MM.1S (cell line): ENCODE results near the gene COL18A1.

Source experiments
- DNase-seq: peaks from one replicate; pipeline ENCODE4 v3.0.0-alpha.2; 2015
- H2AFZ ChIP-seq: fragments of 300-600 bp; sonication (generic); 2 replicates; pipeline ENCODE4 v1.6.0; 2016; ENCODE audit warnings: antibody characterized with exemption, low read length
- H3F3A ChIP-seq: fragments of 300-600 bp; sonication (generic); 2 replicates; pipeline ENCODE4 v1.6.1; 2016; ENCODE audit warnings: mild to moderate bottlenecking, antibody characterized with exemption, low read length, moderate library complexity, mixed read lengths; ENCODE audit not compliant: insufficient read depth
- H3K27ac ChIP-seq: fragments of 300-600 bp; sonication (generic); 2 replicates; pipeline ENCODE4 v1.5.1; 2016; ENCODE audit warnings: mild to moderate bottlenecking, low read length
- H3K27me3 ChIP-seq: fragments of 300-600 bp; sonication (generic); replicated peaks from 2 replicates; pipeline ENCODE4 v1.6.0; 2016; ENCODE audit warnings: low read length; ENCODE audit not compliant: insufficient read depth
- H3K36me3 ChIP-seq: fragments of 300-600 bp; sonication (generic); replicated peaks from 2 replicates; pipeline ENCODE4 v1.6.1; 2016; ENCODE audit warnings: mild to moderate bottlenecking, low read length, mixed read lengths; ENCODE audit not compliant: insufficient read depth
- H3K4me1 ChIP-seq: fragments of 300-600 bp; sonication (generic); 2 replicates; pipeline ENCODE4 v1.6.1; 2016; ENCODE audit warnings: low read length, mixed read lengths
- H3K4me2 ChIP-seq: fragments of 300-600 bp; sonication (generic); 2 replicates; pipeline ENCODE4 v1.6.0; 2016; ENCODE audit warnings: low read depth, low read length
- H3K4me3 ChIP-seq: fragments of 300-600 bp; sonication (generic); 2 replicates; pipeline ENCODE4 v1.5.1; 2016; ENCODE audit warnings: low read length, mixed read lengths
- H3K79me2 ChIP-seq: fragments of 300-600 bp; sonication (generic); 2 replicates; pipeline ENCODE4 v1.6.1; 2016; ENCODE audit warnings: mixed run types, low read length, mixed read lengths
- H3K9ac ChIP-seq: fragments of 300-600 bp; sonication (generic); 2 replicates; pipeline ENCODE4 v1.6.1; 2016; ENCODE audit warnings: low read length, mixed read lengths
- H3K9me2 ChIP-seq: fragments of 300-600 bp; sonication (generic); replicated peaks from 2 replicates; pipeline ENCODE4 v1.6.1; 2016; ENCODE audit warnings: mild to moderate bottlenecking, low read length, mixed read lengths; ENCODE audit not compliant: insufficient read depth
- H3K9me3 ChIP-seq: fragments of 300-600 bp; sonication (generic); replicated peaks from 2 replicates; pipeline ENCODE4 v1.6.1; 2016; ENCODE audit warnings: mild to moderate bottlenecking, low read length, mixed read lengths; ENCODE audit not compliant: insufficient read depth
- H4K20me1 ChIP-seq: fragments of 300-600 bp; sonication (generic); 2 replicates; pipeline ENCODE4 v1.6.1; 2016; ENCODE audit warnings: mild to moderate bottlenecking, low read length, moderate library complexity, mixed read lengths; ENCODE audit not compliant: insufficient read depth
- CTCF ChIP-seq: fragments of 300-600 bp; sonication (generic); IDR thresholded peaks from 2 replicates; pipeline ENCODE4 v1.5.1; 2016; ENCODE audit warnings: antibody characterized with exemption, low read length, mixed read lengths
- EZH2 ChIP-seq: fragments of 300-600 bp; sonication (generic); optimal IDR thresholded peaks from 2 replicates; pipeline ENCODE3; 2017; ENCODE audit warnings: low read depth, mild to moderate bottlenecking, antibody characterized with exemption, low read length, mixed read lengths
- EZH2phosphoT487 ChIP-seq: fragments of 300-600 bp; sonication (generic); IDR thresholded peaks from 2 replicates; pipeline ENCODE4 v1.6.1; 2018; ENCODE audit warnings: antibody characterized with exemption, low read length

Gene COL18A1

GRCh38 chr21:45385549-45386050 is 19.4 kb upstream of the COL18A1 start:
- H3K27ac ChIP-seq: no peak overlapping the region
- H3K4me3 ChIP-seq: no peak overlapping the region
- no peaks in the 10 kb centered on the region for H3K4me1 ChIP-seq
- H3K9me3 ChIP-seq: no peaks in the 10 kb centered on the region
- H3K27me3 ChIP-seq: peaks cover 100% of the 10 kb centered on the region
- H3K9ac ChIP-seq: no peak overlapping the region
- TF ChIP-seq CTCF (no peak), EZH2 (peak; percentile 1)
- H3K4me2 ChIP-seq: no peak overlapping the region
- no peaks in the 10 kb centered on the region for H3F3A ChIP-seq
- H3K36me3 ChIP-seq: no peaks in the 10 kb centered on the region
- DNase-seq: no peak
- no peaks in the 10 kb centered on the region for H3K79me2 ChIP-seq
- no peaks in the 10 kb centered on the region for H3K9me2 ChIP-seq
- H2AFZ ChIP-seq: no peak overlapping the region
- H4K20me1 ChIP-seq: no peaks in the 10 kb centered on the region

- H3K4me3 ChIP-seq: no peak overlapping the region
- no peak for DNase-seq
- peaks cover 99% of the 10 kb centered on the region for H3K27me3 ChIP-seq
- H3K9me2 ChIP-seq: no peaks in the 10 kb centered on the region
- H3K27ac ChIP-seq: no peak overlapping the region
- H3K9me3 ChIP-seq: no peaks in the 10 kb centered on the region
- H4K20me1 ChIP-seq: no peaks in the 10 kb centered on the region
- no peak for TF ChIP-seq EZH2phosphoT487
- TF ChIP-seq CTCF: no peak
- no peak for TF ChIP-seq EZH2
- no peak overlapping the region for H2AFZ ChIP-seq
- no peaks in the 10 kb centered on the region for H3K4me1 ChIP-seq
- no peak overlapping the region for H3K4me2 ChIP-seq
- H3F3A ChIP-seq: no peaks in the 10 kb centered on the region
- no peak overlapping the region for H3K9ac ChIP-seq
- no peaks in the 10 kb centered on the region for H3K36me3 ChIP-seq
- no peaks in the 10 kb centered on the region for H3K79me2 ChIP-seq
Observed at GRCh38 chr21:45386336-45386727, 18.6 kb upstream of the COL18A1 start.

GRCh38 chr21:45386728-45387371 is 18.1 kb upstream of the COL18A1 start:
- no peak overlapping the region for H3K27ac ChIP-seq
- no peak for DNase-seq
- H3K27me3 ChIP-seq: peaks cover 99% of the 10 kb centered on the region
- no peak overlapping the region for H3K4me3 ChIP-seq
- no peaks in the 10 kb centered on the region for H3K79me2 ChIP-seq
- no peaks in the 10 kb centered on the region for H4K20me1 ChIP-seq
- H2AFZ ChIP-seq: no peak overlapping the region
- no peaks in the 10 kb centered on the region for H3K4me1 ChIP-seq
- H3K9ac ChIP-seq: no peak overlapping the region
- H3F3A ChIP-seq: no peaks in the 10 kb centered on the region
- H3K9me3 ChIP-seq: no peaks in the 10 kb centered on the region
- H3K9me2 ChIP-seq: no peaks in the 10 kb centered on the region
- TF ChIP-seq CTCF (no peak), EZH2 (no peak), EZH2phosphoT487 (0 out of 2 replicates have a peak, but pooled peaks have one; percentile 20)
- H3K4me2 ChIP-seq: peak overlapping the region; percentile 11; the same call in 1 of the 2 replicates
- H3K36me3 ChIP-seq: no peaks in the 10 kb centered on the region
